Suprapubic skin (tissue), 4 donors: ENCODE data around the gene DSTYK. TPM values are rescaled to one million over a fixed set of nuclear protein-coding genes. Genes with fewer than 3 reads are reported as not detected.
"Not testable (repeated sequence)": the region's sequence is repeated elsewhere in the genome, so short reads cannot be mapped to it uniquely, and the experiment has no call there.

ENCODE experiments used
- DNase-seq, 2 donors: peaks; one replicate each; pipeline ENCODE4 v3.0.0-alpha.2; 2019; ENCODE audit warnings: low spot score in 2 of 2
- H3K27ac ChIP-seq: fragments of 200-600 bp; sonication (generic); one replicate; pipeline ENCODE4 v1.5.1; 2019
- H3K27me3 ChIP-seq: fragments of 200-600 bp; sonication (generic); one replicate; pipeline ENCODE4 v1.5.1; 2019
- H3K36me3 ChIP-seq: fragments of 200-600 bp; sonication (generic); one replicate; pipeline ENCODE4 v1.5.1; 2019
- H3K4me1 ChIP-seq: fragments of 200-600 bp; sonication (generic); one replicate; pipeline ENCODE4 v1.5.1; 2019
- H3K4me3 ChIP-seq: fragments of 200-600 bp; sonication (generic); one replicate; pipeline ENCODE4 v1.5.1; 2019; ENCODE audit warnings: mild to moderate bottlenecking
- H3K9me3 ChIP-seq: fragments of 200-600 bp; sonication (generic); one replicate; pipeline ENCODE4 v1.5.1; 2019
- CTCF ChIP-seq, 2 donors: fragments of 200-600 bp in 1 of 2; fragments of 450-650 bp in 1 of 2; sonication (generic) in 1 of 2; IDR thresholded peaks; one replicate each; pipeline ENCODE4 v1.5.1; 2016 to 2019; ENCODE audit warnings: antibody characterized with exemption in 2 of 2, mild to moderate bottlenecking in 1 of 2, moderate library complexity in 1 of 2
- EP300 ChIP-seq: sonication (generic); formaldehyde crosslinking; IDR thresholded peaks from one replicate; pipeline ENCODE4 v1.6.1; 2017; ENCODE audit warnings: antibody characterized with exemption
- POLR2A ChIP-seq, 2 donors: fragments of 450-650 bp; IDR thresholded peaks; one replicate each; pipeline ENCODE4 v1.6.1; 2017; ENCODE audit warnings: antibody characterized with exemption in 2 of 2, mild to moderate bottlenecking in 2 of 2, moderate library complexity in 2 of 2
- POLR2AphosphoS5 ChIP-seq, 3 donors: sonication (generic); formaldehyde crosslinking; IDR thresholded peaks; one replicate each; pipeline ENCODE4 v1.6.1; 2017; ENCODE audit warnings: antibody characterized with exemption in 3 of 3
- WGBS: methylation state at CpG from one replicate; pipeline ENCODE4 v1.1.5; 2018; 5-methylcytosine and 5-hydroxymethylcytosine counted together
- total RNA-seq, 4 donors: library from RNA; depleted of rRNA; stranded (reverse); fragments of >200 nt; gene quantifications; one replicate each; pipeline ENCODE4 v1.1.0, GENCODE V29; 2016

Gene DSTYK
- total RNA-seq, 4 donors from 2014 or later = 12.3 to 19.5 (median 17.4) TPM

GRCh38 chr1:205161076-205161475 is 50.4 kb downstream of the DSTYK start:
- peaks cover 89% of the 10 kb centered on the region for H3K36me3 ChIP-seq
- H3K4me1 ChIP-seq = no peaks in the 10 kb centered on the region
- DNase-seq = no peak
- no peaks in the 10 kb centered on the region for H3K27me3 ChIP-seq
- no peak for TF ChIP-seq EP300
- no peak for TF ChIP-seq CTCF (IDR thresholded peaks at IDR 0.05)
- no peak for TF ChIP-seq POLR2AphosphoS5 (IDR thresholded peaks at IDR 0.05)
- no peak for TF ChIP-seq POLR2A (IDR thresholded peaks at IDR 0.05)
- 93% methylated on average over 6 of the region's 6 CpGs for whole genome bisulfite sequencing
- no peak overlapping the region for H3K27ac ChIP-seq
- H3K9me3 ChIP-seq = no peaks in the 10 kb centered on the region
- no peak overlapping the region for H3K4me3 ChIP-seq

GRCh38 chr1:205158048-205158616 is 53.4 kb downstream of the DSTYK start:
- no peaks in the 10 kb centered on the region for H3K27me3 ChIP-seq
- TF ChIP-seq POLR2AphosphoS5 (IDR thresholded peaks at IDR 0.05) (no peak), CTCF (IDR thresholded peaks at IDR 0.05) (no peak), EP300 (no peak)
- DNase-seq = no peak
- H3K36me3 ChIP-seq = peaks cover 96% of the 10 kb centered on the region
- H3K27ac ChIP-seq = no peak overlapping the region
- H3K9me3 ChIP-seq = no peaks in the 10 kb centered on the region
- H3K4me1 ChIP-seq = no peaks in the 10 kb centered on the region
- 92% methylated on average over 2 of the region's 2 CpGs for WGBS
- H3K4me3 ChIP-seq = no peak overlapping the region

GRCh38 chr1:205155665-205156377 is 55.7 kb downstream of the DSTYK start:
- H3K9me3 ChIP-seq, H3K4me1 ChIP-seq, H3K4me3 ChIP-seq, DNase-seq, H3K27ac ChIP-seq, H3K27me3 ChIP-seq: not testable (repeated sequence)
- peaks cover 87% of the 10 kb centered on the region for H3K36me3 ChIP-seq
- WGBS = 78% methylated on average over 3 of the region's 3 CpGs

- H3K4me3 ChIP-seq = no peak overlapping the region
- TF ChIP-seq CTCF (IDR thresholded peaks at IDR 0.05) (no peak), POLR2A (IDR thresholded peaks at IDR 0.05) (no peak), EP300 (no peak), POLR2AphosphoS5 (IDR thresholded peaks at IDR 0.05) (no peak)
- DNase-seq = no peak
- no peak overlapping the region for H3K27ac ChIP-seq
- H3K4me1 ChIP-seq = no peaks in the 10 kb centered on the region
- no peaks in the 10 kb centered on the region for H3K9me3 ChIP-seq
- whole genome bisulfite sequencing = 94% methylated on average over 4 of the region's 4 CpGs
- peaks cover 80% of the 10 kb centered on the region for H3K36me3 ChIP-seq
- no peaks in the 10 kb centered on the region for H3K27me3 ChIP-seq
These were observed 59.0 kb downstream of the DSTYK start for GRCh38 chr1:205152505-205152904.

GRCh38 chr1:205150651-205151428 is 60.7 kb downstream of the DSTYK start:
- Histone ChIP-seq H3K9me3 (no peaks in the 10 kb centered on the region), H3K4me3 (no peak overlapping the region), H3K27me3 (no peaks in the 10 kb centered on the region), H3K4me1 (no peaks in the 10 kb centered on the region), H3K27ac (no peak overlapping the region), H3K36me3 (peaks cover 76% of the 10 kb centered on the region)
- WGBS = 85% methylated on average over 4 of the region's 5 CpGs
- TF ChIP-seq POLR2A (IDR thresholded peaks at IDR 0.05) (no peak), POLR2AphosphoS5 (IDR thresholded peaks at IDR 0.05) (no peak), EP300 (no peak), CTCF (IDR thresholded peaks at IDR 0.05) (no peak)
- no peak for DNase-seq
